NCI-H748 (cell line): ENCODE data around the gene GOLGA2.

ENCODE experiments used
- DNase-seq: peaks from one replicate; lab custom pipeline; 2025; ENCODE audit not compliant: unreplicated experiment; lab: John Stamatoyannopoulos, UW

Gene GOLGA2

GRCh38 chr9:128214571-128215490, 61.0 kb downstream of the GOLGA2 start:
- DNase-seq: no peak

GRCh38 chr9:128213746-128214497, 61.9 kb downstream of the GOLGA2 start:
- no peak for DNase-seq

GRCh38 chr9:128211981-128212281, 63.9 kb downstream of the GOLGA2 start:
- DNase-seq: no peak

- no peak for DNase-seq
These were observed 64.4 kb downstream of the GOLGA2 start for GRCh38 chr9:128211186-128211980.

GRCh38 chr9:128208946-128209669, 66.7 kb downstream of the GOLGA2 start:
- DNase-seq: no peak

- no peak for DNase-seq
These were observed 67.4 kb downstream of the GOLGA2 start for GRCh38 chr9:128208386-128208785.

- DNase-seq: no peak
These were observed 68.6 kb downstream of the GOLGA2 start for GRCh38 chr9:128206916-128207910.

GRCh38 chr9:128206484-128206883, 69.3 kb downstream of the GOLGA2 start:
- no peak for DNase-seq
